Nephron (organoid): ENCODE results near the gene EFNA3.
A peak's percentile ranks its signal among the peaks of the same experiment; 100 is the strongest.

Source experiments
- H3K27ac Mint-ChIP-seq, 3 experiments: 2 replicates each; pipeline ENCODE4 v1.8.0; 2020; ENCODE audit warnings: mixed read lengths in 3 of 3, mild to moderate bottlenecking in 2 of 3, moderate library complexity in 1 of 3
- H3K27me3 Mint-ChIP-seq: 2 replicates; pipeline ENCODE4 v1.8.0; 2021; ENCODE audit warnings: low read depth, mild to moderate bottlenecking, moderate library complexity, mixed read lengths
- H3K36me3 Mint-ChIP-seq: 2 replicates; pipeline ENCODE4 v1.8.0; 2020; ENCODE audit warnings: low read depth, mixed read lengths
- H3K4me1 Mint-ChIP-seq: 2 replicates; pipeline ENCODE4 v1.8.0; 2020; ENCODE audit warnings: mixed read lengths
- H3K4me3 Mint-ChIP-seq, 3 experiments: 2 replicates each; pipeline ENCODE4 v1.8.0; 2020; ENCODE audit warnings: mild to moderate bottlenecking in 3 of 3, mixed read lengths in 3 of 3, moderate library complexity in 2 of 3
- H3K9me3 Mint-ChIP-seq: 2 replicates; pipeline ENCODE4 v1.8.0; 2020; ENCODE audit warnings: mixed read lengths
- CTCF ChIP-seq, 3 experiments: fragments of 200-600 bp; sonication (generic); IDR thresholded peaks; one replicate each; pipeline ENCODE4 v1.5.0; 2021; ENCODE audit warnings: antibody characterized with exemption in 3 of 3; ENCODE audit not compliant: unreplicated experiment in 3 of 3

The EFNA3 gene

GRCh38 chr1:155043793-155044192, 34.8 kb upstream of the EFNA3 start:
- no peaks in the 10 kb centered on the region for H3K9me3 Mint-ChIP-seq
- H3K4me3 Mint-ChIP-seq, result no peak overlapping the region
- H3K27me3 Mint-ChIP-seq, result peaks cover 10% of the 10 kb centered on the region
- no peak for TF ChIP-seq CTCF (IDR thresholded peaks at IDR 0.05; ENCODE audit: unreplicated experiment in 3 of 3)
- H3K27ac Mint-ChIP-seq, result no peak overlapping the region
- H3K4me1 Mint-ChIP-seq, result peaks cover 11% of the 10 kb centered on the region
- no peaks in the 10 kb centered on the region for H3K36me3 Mint-ChIP-seq

DNA sequence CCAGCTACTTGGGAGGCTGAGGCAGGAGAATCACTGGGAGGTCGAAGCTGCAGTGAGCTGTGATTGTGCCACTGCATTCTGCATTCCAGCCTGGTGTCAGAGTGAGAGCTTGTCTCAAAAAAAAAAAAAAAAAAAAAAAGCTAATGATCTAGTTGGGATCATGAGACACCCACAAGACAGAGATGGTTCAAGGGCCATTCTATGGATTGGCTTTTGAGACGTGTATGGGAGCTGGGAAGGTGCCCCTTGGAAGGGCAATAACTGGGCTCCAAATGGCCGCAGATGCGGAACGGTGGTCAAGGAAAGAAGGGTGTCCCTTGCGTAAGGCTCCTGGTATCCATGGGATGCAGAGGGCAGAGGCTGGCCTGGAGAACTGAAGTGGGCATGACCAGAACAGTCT, 34.3 kb upstream of the EFNA3 start:
- peaks cover 15% of the 10 kb centered on the region for H3K4me1 Mint-ChIP-seq
- H3K4me3 Mint-ChIP-seq, result no peak overlapping the region
- no peaks in the 10 kb centered on the region for H3K36me3 Mint-ChIP-seq
- H3K27ac Mint-ChIP-seq, result peak overlapping the region in 1 of 3 experiments; percentile 37
- peaks cover 10% of the 10 kb centered on the region for H3K27me3 Mint-ChIP-seq
- no peak for TF ChIP-seq CTCF (IDR thresholded peaks at IDR 0.05; ENCODE audit: unreplicated experiment in 3 of 3)
- no peaks in the 10 kb centered on the region for H3K9me3 Mint-ChIP-seq

DNA sequence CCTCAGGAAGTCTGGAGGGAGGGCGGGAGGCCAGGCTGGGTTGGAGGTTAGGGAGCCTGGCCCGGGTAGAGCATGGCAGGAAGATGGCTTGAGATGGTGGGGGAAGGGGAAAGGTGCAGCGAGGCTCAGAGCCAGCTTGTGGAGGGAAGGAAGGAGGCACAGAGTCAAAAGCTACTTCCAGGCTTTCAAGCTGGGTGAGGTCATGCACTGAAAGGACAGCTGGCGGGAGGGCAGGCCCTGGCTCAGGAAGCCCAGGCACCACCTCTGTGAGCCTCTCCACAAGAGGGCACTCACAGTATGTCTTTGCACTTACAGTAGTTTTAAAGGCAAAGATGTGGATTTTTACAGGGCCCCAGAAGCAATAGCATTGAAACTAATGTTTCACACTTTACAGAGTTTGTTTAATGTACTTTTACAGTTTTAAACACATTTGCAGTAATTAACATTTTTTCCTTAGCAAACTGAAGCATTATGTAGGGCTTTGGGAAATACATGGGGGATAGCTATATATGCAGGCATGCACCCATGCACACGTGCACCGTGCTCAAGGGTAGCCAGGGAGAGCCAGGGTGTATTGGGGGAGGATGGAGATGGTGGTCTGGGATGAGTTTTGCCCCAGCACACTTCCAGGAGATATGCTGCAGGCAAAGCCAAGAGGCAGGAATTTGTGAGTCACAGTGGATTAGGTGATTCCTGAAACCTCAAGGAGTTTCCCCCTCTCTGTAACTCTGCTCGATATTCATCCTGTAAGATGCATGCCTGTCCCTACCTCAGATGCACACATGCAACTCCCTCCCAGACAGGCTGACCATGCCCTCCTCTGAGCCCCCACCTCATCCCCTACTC, 33.6 kb upstream of the EFNA3 start:
- Mint-ChIP-seq H3K4me3 (peak overlapping the region in 1 of 3 experiments; percentile 37), H3K9me3 (no peaks in the 10 kb centered on the region), H3K27me3 (peaks cover 10% of the 10 kb centered on the region), H3K27ac (peak overlapping the region in 1 of 3 experiments; percentile 37), H3K4me1 (peaks cover 22% of the 10 kb centered on the region), H3K36me3 (no peaks in the 10 kb centered on the region)
- TF ChIP-seq CTCF (IDR thresholded peaks at IDR 0.05; ENCODE audit: unreplicated experiment in 3 of 3), result peak; percentile 45 to 62 (median 46)

DNA sequence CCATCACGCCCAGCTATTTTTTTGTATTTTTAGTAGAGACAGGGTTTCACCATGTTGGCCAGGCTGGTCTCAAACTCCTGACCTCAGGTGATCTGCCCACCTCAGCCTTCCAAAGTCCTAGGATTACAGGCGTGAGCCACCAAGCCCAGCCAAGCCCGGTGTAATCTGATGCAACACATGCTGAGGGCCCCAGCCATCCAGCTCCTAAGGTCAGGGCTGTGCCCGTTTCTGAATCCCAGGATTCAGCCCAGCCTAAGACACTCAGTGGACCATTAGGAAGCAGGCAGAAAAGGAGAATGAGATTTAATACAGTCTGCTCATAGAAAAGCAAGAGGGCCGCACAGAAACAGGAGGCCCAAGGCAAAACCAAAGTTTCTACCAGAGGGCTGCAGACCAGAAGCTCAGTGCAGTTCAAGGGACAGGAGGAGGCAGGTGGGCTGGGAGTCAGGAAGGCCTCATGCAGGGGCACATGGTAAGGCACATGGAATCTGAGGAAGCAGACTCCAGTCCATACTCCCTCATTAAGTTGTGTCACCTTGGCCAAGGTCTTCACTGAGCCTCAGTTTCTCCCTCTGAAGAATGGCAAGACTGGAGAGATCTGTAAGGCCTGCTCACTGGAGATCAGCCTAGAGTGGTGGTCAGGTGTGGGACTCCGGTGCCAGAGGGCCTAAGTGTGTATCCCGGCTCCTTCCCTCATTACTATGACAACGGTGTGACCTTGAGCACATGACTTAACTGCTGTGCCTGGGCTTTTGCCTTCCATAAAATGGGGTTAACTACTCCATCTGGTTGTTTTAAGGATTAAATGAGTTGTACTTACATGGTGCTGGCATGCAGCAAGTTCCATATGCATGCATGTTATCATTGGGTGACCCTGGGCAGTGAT, 29.9 kb upstream of the EFNA3 start:
- Mint-ChIP-seq H3K36me3 (no peaks in the 10 kb centered on the region), H3K4me3 (peak overlapping the region; percentile 55 to 88 (median 67)), H3K9me3 (no peaks in the 10 kb centered on the region), H3K27ac (peak overlapping the region in 1 of 3 experiments; percentile 54), H3K4me1 (peaks cover 26% of the 10 kb centered on the region), H3K27me3 (peaks cover 18% of the 10 kb centered on the region)
- no peak for TF ChIP-seq CTCF (IDR thresholded peaks at IDR 0.05; ENCODE audit: unreplicated experiment in 3 of 3)

GRCh38 chr1:155049651-155050559, 28.7 kb upstream of the EFNA3 start:
- Mint-ChIP-seq H3K4me3 (peak overlapping the region; percentile 88 to 89 (median 88)), H3K27ac (peak overlapping the region; percentile 75 to 94 (median 91)), H3K9me3 (no peaks in the 10 kb centered on the region), H3K36me3 (no peaks in the 10 kb centered on the region), H3K27me3 (peaks cover 8% of the 10 kb centered on the region), H3K4me1 (peaks cover 22% of the 10 kb centered on the region)
- no peak for TF ChIP-seq CTCF (IDR thresholded peaks at IDR 0.05; ENCODE audit: unreplicated experiment in 3 of 3)
